Fibroblast of the aortic adventitia (primary cell): ENCODE measurements around the gene HYLS1. TPM values are rescaled to one million over a fixed set of nuclear protein-coding genes. Genes with fewer than 3 reads are reported as not detected.
A peak's percentile ranks its signal among the peaks of the same experiment; 100 is the strongest.
"Not testable (repeated sequence)": the region's sequence is repeated elsewhere in the genome, so short reads cannot be mapped to it uniquely, and the experiment has no call there.

Source experiments
- DNase-seq: peaks from one replicate; pipeline ENCODE4 v3.0.0-alpha.2; 2010; ENCODE audit warnings: low read depth
- H3K4me3 ChIP-seq: 2 replicates; pipeline ENCODE4 v1.5.1; 2011; ENCODE audit warnings: low read depth, mild to moderate bottlenecking, control low read depth, low read length, moderate library complexity
- total RNA-seq: library from RNA; depleted of rRNA; stranded (reverse); fragments of >200 nt; gene quantifications from 2 replicates; pipeline ENCODE4 v1.2.3, GENCODE V29; 2012; ENCODE audit warnings: low replicate concordance
- TF ChIP-seq, protein P1 (sequence below): IDR thresholded peaks from 2 replicates; pipeline ENCODE4 v1.5.1; 2011; ENCODE audit warnings: mild to moderate bottlenecking, low read length, control low read depth, inconsistent platforms; ENCODE audit not compliant: insufficient read depth

HYLS1 gene
- total RNA-seq, 1 donor, result 15.3 TPM

DNA sequence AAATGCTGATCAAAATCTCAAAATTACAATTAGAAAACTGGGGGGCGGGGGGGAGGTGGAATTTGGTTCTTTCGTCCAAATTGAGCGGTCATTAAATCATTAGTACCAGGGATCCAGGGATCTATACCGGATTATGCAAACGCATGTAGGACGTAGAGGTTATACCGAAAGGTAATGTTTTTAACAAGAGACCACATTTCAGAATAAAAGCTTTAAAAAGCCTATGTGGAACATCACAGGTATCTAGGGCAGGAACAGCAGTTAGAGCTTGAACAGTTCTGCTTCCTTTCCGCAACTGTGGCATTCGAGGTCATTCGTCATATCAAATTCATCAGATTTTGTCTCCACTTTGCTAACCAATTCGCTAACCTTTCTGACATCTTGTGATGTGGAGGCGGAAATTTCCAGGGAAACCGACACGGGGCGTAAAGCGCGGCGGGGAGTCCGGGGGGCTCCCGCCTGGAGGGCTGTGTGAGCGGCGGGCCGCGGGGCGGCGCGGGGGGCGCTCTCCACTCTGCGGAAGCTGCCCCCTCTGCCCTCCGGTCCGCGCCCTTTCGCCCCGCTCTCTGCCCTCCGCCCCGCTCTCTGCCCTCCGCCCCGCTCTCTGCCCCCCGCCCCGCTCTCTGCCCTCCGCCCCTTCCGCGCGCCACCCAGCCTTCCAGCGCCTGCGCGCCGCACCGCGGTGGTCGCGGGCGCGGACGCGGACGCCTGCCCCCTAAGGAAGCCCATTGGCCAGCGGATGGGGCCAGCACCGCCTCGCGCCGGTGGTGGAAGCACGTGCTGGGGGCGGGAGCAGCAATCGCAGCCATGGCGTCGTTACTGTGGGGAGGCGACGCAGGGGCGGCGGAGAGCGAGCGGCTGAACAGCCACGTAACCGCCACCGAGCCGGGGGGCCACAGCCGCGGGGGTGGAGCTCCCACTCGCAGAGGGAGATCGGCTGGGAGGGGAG is 16.5 kb downstream of the HYLS1 start, which contains the start of gene DDX25:
Gene DDX25 (plus strand): TSS at position 798 of the 949 bp plus-strand sequence. CDS start 10 bp downstream, at position 808.
- no peak for DNase-seq
- H3K4me3 ChIP-seq, result peak within 1 kb of the TSS; percentile 43
- TF ChIP-seq, protein P1, sequence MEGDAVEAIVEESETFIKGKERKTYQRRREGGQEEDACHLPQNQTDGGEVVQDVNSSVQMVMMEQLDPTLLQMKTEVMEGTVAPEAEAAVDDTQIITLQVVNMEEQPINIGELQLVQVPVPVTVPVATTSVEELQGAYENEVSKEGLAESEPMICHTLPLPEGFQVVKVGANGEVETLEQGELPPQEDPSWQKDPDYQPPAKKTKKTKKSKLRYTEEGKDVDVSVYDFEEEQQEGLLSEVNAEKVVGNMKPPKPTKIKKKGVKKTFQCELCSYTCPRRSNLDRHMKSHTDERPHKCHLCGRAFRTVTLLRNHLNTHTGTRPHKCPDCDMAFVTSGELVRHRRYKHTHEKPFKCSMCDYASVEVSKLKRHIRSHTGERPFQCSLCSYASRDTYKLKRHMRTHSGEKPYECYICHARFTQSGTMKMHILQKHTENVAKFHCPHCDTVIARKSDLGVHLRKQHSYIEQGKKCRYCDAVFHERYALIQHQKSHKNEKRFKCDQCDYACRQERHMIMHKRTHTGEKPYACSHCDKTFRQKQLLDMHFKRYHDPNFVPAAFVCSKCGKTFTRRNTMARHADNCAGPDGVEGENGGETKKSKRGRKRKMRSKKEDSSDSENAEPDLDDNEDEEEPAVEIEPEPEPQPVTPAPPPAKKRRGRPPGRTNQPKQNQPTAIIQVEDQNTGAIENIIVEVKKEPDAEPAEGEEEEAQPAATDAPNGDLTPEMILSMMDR, result no peak

DNA sequence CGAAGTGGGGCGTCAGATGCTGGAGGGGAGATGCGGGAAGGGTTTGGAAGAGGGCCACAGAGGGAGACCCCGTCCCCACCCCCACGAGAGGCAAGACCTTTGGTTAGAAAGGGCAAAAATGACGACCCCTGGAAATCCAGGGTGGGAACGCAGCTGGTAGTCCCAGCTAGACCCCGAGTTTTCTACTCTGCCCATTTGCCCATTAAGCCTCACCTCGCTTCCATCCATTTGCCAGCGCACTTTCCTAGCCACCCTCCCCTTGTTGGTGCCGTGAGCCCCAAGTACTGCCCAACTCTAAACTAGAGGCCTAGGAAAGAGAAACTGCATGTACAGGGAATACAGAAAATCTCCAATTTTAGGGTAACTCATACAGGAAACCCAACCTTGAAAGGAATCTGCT is 17.2 kb downstream of the HYLS1 start:
- TF ChIP-seq, protein P1, result no peak
- DNase-seq, result no peak
- H3K4me3 ChIP-seq, result no peak overlapping the region

DNA sequence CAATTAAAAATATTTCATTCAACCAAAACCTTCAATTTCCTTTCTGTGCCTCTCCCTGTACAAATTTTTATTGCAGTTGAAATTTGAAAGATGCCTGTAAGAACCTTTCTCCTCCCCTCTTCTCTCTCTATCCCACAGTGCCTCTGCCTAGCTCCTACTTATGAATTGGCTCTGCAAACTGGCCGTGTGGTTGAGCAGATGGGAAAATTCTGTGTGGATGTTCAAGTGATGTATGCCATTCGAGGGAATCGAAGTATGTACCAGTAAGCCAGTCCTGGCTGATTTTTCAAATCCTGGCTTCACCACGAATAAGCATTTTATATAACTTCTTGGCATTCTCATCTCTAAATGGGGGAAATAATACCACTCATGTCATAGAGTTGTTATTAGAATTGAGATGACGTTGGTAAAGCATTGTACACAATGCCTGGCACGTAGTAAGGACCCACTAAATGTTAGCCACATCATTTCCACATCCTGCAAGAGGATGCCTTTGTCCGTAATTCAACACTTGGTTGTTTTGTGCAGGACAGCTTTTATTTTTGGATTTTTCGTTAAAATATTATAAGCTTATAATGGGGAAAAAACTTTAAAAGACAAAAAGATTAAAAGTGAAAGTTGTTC is 22.9 kb downstream of the HYLS1 start:
- DNase-seq, result no peak
- TF ChIP-seq, protein P1, result no peak
- no peak overlapping the region for H3K4me3 ChIP-seq

DNA sequence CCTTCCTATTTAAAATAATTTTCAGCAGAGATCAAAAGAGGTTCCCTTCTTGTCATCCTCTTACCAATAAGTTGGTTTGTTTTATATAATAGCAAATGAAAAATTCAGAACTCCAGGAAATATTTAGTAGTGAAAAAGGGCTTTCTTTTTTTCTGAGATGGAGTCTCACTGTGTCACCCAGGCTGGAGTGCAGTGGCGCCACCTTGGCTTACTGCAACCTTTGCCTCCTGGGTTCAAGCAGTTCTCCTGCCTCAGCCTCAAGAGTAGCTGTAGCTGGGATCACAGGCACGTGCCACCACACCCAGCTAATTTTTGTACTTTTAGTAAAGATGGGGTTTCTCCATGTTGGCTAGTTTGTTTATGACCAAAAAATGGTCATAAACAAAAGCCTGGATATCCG is 27.1 kb downstream of the HYLS1 start:
- not testable (repeated sequence) for H3K4me3 ChIP-seq, DNase-seq

DNA sequence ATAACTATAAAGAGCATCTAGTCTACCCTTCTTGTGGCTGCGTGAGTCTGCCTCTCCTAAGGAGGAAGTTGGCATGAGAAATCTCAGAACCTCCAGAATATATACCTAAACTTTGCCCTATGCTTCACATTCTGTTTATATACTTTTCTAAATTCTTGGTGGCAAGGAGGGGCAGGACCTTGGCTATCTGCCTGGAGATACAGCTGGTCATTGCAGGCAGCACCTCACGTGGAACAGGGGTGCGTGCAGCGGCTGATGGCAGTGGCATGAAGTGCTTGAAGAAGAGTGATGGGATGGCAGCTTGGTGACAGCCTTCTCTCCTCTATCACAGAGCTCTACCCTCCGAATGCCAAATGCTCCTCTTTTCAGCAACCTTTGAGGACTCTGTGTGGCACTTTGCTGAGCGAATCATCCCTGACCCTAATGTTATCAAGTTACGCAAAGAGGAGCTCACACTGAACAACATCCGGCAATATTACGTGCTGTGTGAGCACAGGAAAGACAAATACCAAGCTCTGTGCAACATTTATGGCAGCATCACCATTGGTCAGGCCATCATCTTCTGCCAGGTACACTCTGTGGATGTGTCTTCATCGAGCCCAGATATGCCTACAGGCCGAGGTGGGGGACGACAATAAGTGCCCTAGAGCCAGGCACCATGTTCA is 29.3 kb downstream of the HYLS1 start:
- TF ChIP-seq, protein P1, result no peak
- H3K4me3 ChIP-seq, result no peak overlapping the region
- no peak for DNase-seq

DNA sequence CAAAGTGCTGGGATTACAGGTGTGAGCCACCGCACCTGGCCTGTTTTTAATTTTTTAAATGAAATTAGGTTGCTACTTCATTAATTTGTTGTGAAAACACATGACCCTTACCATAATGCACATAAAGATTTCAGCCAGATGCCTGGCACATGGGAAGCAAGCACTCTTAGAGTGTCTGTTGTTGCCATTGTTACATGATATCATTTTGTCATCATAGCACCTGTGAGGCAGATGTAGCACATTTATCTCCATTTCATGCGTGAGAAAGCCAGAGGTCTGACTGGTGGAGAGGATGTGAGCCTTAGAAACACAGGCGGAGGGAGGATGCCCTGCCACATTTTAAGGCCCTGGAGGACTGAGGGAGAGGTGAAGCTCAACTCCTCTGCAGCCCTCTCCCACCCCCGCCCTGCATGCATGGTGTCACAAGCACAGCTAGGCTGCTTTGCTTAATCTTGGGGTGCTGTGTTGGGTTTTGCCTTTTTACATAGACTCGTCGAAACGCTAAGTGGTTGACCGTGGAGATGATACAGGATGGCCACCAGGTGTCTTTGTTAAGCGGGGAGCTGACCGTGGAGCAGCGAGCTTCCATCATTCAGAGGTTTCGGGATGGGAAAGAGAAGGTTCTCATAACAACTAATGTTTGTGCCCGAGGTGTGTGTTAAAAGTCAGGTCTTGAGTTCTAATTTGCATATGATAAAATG is 30.8 kb downstream of the HYLS1 start:
- no peak for DNase-seq
- TF ChIP-seq, protein P1, result no peak
- no peak overlapping the region for H3K4me3 ChIP-seq

DNA sequence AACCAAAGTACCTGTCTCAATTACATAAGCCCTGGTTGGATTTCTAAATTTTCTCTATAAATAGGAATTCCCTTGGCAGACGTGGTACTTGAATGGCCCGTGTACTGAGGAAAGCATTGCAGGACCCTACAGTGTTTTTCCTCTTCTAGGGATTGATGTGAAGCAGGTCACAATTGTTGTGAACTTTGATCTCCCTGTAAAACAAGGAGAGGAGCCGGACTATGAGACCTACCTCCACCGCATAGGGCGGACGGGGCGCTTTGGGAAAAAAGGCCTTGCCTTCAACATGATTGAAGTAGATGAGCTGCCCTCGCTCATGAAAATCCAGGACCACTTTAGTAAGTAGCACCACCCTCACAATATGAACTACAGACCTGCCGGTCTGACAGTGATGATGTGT is 33.6 kb downstream of the HYLS1 start:
- TF ChIP-seq, protein P1, result no peak
- H3K4me3 ChIP-seq, result no peak overlapping the region
- no peak for DNase-seq
